H1 (cell line): ENCODE data around the gene OTUD5. TPM values are rescaled to one million over a fixed set of nuclear protein-coding genes. Genes with fewer than 3 reads are reported as not detected.

ENCODE experiments used
- CTCF ChIA-PET: fragments of 300-600 bp; sonication (Branson Sonifier 250); formaldehyde crosslinking; loops from one replicate; lab custom pipeline; 2021; ENCODE audit not compliant: partially characterized antibody; lab: Charles Lee
- POLR2A ChIA-PET: fragments of 300-600 bp; sonication (Branson Sonifier 250); formaldehyde crosslinking; loops from one replicate; lab custom pipeline; 2021; ENCODE audit warnings: inconsistent platforms; ENCODE audit not compliant: partially characterized antibody; lab: Charles Lee
- DNase-seq, 2 experiments: peaks; one replicate each; pipeline versions ENCODE4 v3.0.0 to v3.0.0-alpha.2; 2010 to 2022; ENCODE audit warnings: low spot score in 2 of 2, low read depth in 1 of 2, mixed read lengths in 1 of 2
- FAIRE-seq: peaks from 2 replicates; lab custom pipeline; 2011; peaks lifted over from hg19 to GRCh38; lab: Jason Lieb, UNC
- H2AFZ ChIP-seq: 2 replicates; pipeline ENCODE4 v1.8.1; 2012; ENCODE audit warnings: low read length, inconsistent platforms
- H2AK5ac ChIP-seq: 2 replicates; pipeline ENCODE4 v1.6.1; 2013; ENCODE audit warnings: low read depth, low read length
- H2BK120ac ChIP-seq: replicated peaks from 2 replicates; pipeline ENCODE3; 2013; ENCODE audit warnings: low read depth, low read length, inconsistent platforms
- H2BK12ac ChIP-seq: 2 replicates; pipeline ENCODE4 v1.6.1; 2013; ENCODE audit warnings: low read depth, low read length
- H2BK15ac ChIP-seq: 2 replicates; pipeline ENCODE4 v1.6.1; 2013; ENCODE audit warnings: low read length
- H2BK20ac ChIP-seq: 2 replicates; pipeline ENCODE4 v1.6.1; 2013; ENCODE audit warnings: low read length
- H2BK5ac ChIP-seq: 2 replicates; pipeline ENCODE4 v1.6.1; 2013; ENCODE audit warnings: low read depth, low read length
- H3K14ac ChIP-seq: 2 replicates; pipeline ENCODE4 v1.6.1; 2013; ENCODE audit warnings: inconsistent platforms; ENCODE audit not compliant: insufficient read length
- H3K18ac ChIP-seq: 2 replicates; pipeline ENCODE4 v1.6.1; 2013; ENCODE audit warnings: low read length; ENCODE audit errors: extremely low read depth
- H3K23ac ChIP-seq: 2 replicates; pipeline ENCODE4 v1.6.1; 2013; ENCODE audit warnings: inconsistent platforms; ENCODE audit not compliant: insufficient read length
- H3K23me2 ChIP-seq: 2 replicates; pipeline ENCODE4 v1.6.1; 2013; ENCODE audit warnings: low read depth, low read length
- H3K27ac ChIP-seq: 2 replicates; pipeline ENCODE4 v1.6.1; 2011; ENCODE audit warnings: low read depth, low read length, inconsistent platforms
- H3K27me3 ChIP-seq, 4 experiments: replicated peaks in 1 of 4; 1 replicate in 1 of 4; 2 replicates in 3 of 4; pipeline versions ENCODE4 v1.6.1 to v1.8.1; 2011 to 2013; ENCODE audit warnings: low read length in 3 of 4, mild to moderate bottlenecking in 3 of 4, inconsistent platforms in 2 of 4, mixed read lengths in 2 of 4, moderate library complexity in 1 of 4; ENCODE audit not compliant: control insufficient read depth in 3 of 4, insufficient read depth in 3 of 4; ENCODE audit errors: extremely low read depth in 1 of 4
- H3K36me3 ChIP-seq, 4 experiments: 2 replicates each; pipeline versions ENCODE4 v1.6.1 to v1.8.1; 2011 to 2013; ENCODE audit warnings: mild to moderate bottlenecking in 4 of 4, low read length in 3 of 4, moderate library complexity in 2 of 4, control low read depth in 1 of 4, inconsistent platforms in 1 of 4; ENCODE audit not compliant: insufficient read depth in 4 of 4, control insufficient read depth in 2 of 4
- H3K4ac ChIP-seq: replicated peaks from 2 replicates; pipeline ENCODE3; 2013; ENCODE audit warnings: low read length, low read depth, mixed read lengths, inconsistent platforms; ENCODE audit not compliant: insufficient read length
- H3K4me1 ChIP-seq, 4 experiments: replicated peaks in 1 of 4; 1 replicate in 1 of 4; 2 replicates in 3 of 4; pipeline versions ENCODE4 v1.6.1 to v1.8.1; 2011 to 2013; ENCODE audit warnings: low read length in 3 of 4, inconsistent platforms in 2 of 4, mixed read lengths in 1 of 4; ENCODE audit not compliant: insufficient read depth in 4 of 4, control insufficient read depth in 3 of 4
- H3K4me2 ChIP-seq, 2 experiments: 2 replicates each; pipeline versions ENCODE4 v1.6.1 to v1.8.1; 2011 to 2013; ENCODE audit warnings: low read depth in 2 of 2, low read length in 2 of 2, control low read depth in 1 of 2, inconsistent platforms in 1 of 2, mild to moderate bottlenecking in 1 of 2; ENCODE audit not compliant: insufficient read depth in 1 of 2
- H3K4me3 ChIP-seq, 4 experiments: fragments of 200-600, 300-600 bp in 1 of 4; sonication (generic), shearing (Covaris generic), sonication (Bioruptor Twin) in 1 of 4; 2 replicates each; pipeline versions ENCODE4 v1.5.1 to v1.8.1; 2011 to 2016; ENCODE audit warnings: low read length in 4 of 4, low read depth in 3 of 4, control low read depth in 2 of 4, inconsistent platforms in 2 of 4, mild to moderate bottlenecking in 2 of 4, mixed read lengths in 1 of 4, moderate library complexity in 1 of 4; ENCODE audit not compliant: insufficient read depth in 2 of 4; ENCODE audit errors: extremely low read depth in 1 of 4
- H3K56ac ChIP-seq: replicated peaks from 2 replicates; pipeline ENCODE3; 2013; ENCODE audit warnings: low read depth, mild to moderate bottlenecking, mixed read lengths, low read length, inconsistent platforms; ENCODE audit not compliant: insufficient read length
- H3K79me1 ChIP-seq: 2 replicates; pipeline ENCODE4 v1.6.1; 2013; ENCODE audit warnings: low read depth, low read length, control low read depth
- H3K79me2 ChIP-seq, 2 experiments: 2 replicates each; pipeline versions ENCODE4 v1.6.1 to v1.8.1; 2012 to 2013; ENCODE audit warnings: low read length in 2 of 2, mild to moderate bottlenecking in 2 of 2, inconsistent platforms in 1 of 2; ENCODE audit not compliant: insufficient read depth in 2 of 2, control insufficient read depth in 1 of 2
- H3K9ac ChIP-seq, 4 experiments: replicated peaks in 1 of 4; 1 replicate in 1 of 4; 2 replicates in 3 of 4; pipeline versions ENCODE4 v1.6.1 to v1.8.1; 2011 to 2013; ENCODE audit warnings: low read depth in 3 of 4, low read length in 3 of 4, control low read depth in 2 of 4, mild to moderate bottlenecking in 2 of 4, moderate library complexity in 2 of 4, inconsistent platforms in 1 of 4; ENCODE audit errors: extremely low read depth in 1 of 4
- H3K9me3 ChIP-seq, 2 experiments: 2 replicates each; pipeline versions ENCODE4 v1.6.1 to v1.8.1; 2012 to 2013; ENCODE audit warnings: mild to moderate bottlenecking in 2 of 2, moderate library complexity in 2 of 2, control low read depth in 1 of 2, inconsistent platforms in 1 of 2, low read depth in 1 of 2, low read length in 1 of 2, mixed read lengths in 1 of 2; ENCODE audit not compliant: insufficient read depth in 2 of 2
- H4K20me1 ChIP-seq, 2 experiments: replicated peaks in 1 of 2; 2 replicates each; pipeline versions ENCODE3 to v1.8.1; 2011 to 2013; ENCODE audit warnings: inconsistent platforms in 2 of 2, low read length in 2 of 2, mild to moderate bottlenecking in 1 of 2; ENCODE audit not compliant: insufficient read depth in 2 of 2, control insufficient read depth in 1 of 2
- H4K5ac ChIP-seq: 2 replicates; pipeline ENCODE4 v1.6.1; 2013; ENCODE audit warnings: low read length, low read depth, mixed read lengths, inconsistent platforms; ENCODE audit not compliant: insufficient read length
- H4K8ac ChIP-seq: 2 replicates; pipeline ENCODE4 v1.8.0; 2013; ENCODE audit warnings: mild to moderate bottlenecking, moderate library complexity, low read length, inconsistent platforms; ENCODE audit not compliant: insufficient read depth; ENCODE audit errors: extremely low read depth
- H4K91ac ChIP-seq: replicated peaks from 2 replicates; pipeline ENCODE3; 2013; ENCODE audit warnings: low read length, mixed read lengths, inconsistent platforms; ENCODE audit not compliant: insufficient read length
- FOSL1 ChIP-seq: IDR thresholded peaks from 2 replicates; pipeline ENCODE4 v1.6.1; 2011; ENCODE audit warnings: mild to moderate bottlenecking, low read depth, low read length, moderate library complexity; ENCODE audit not compliant: insufficient read depth
- JUND ChIP-seq: IDR thresholded peaks from 2 replicates; pipeline ENCODE4 v1.6.1; 2011; ENCODE audit warnings: mild to moderate bottlenecking, improper control_type of control experiment, low read length
- WGBS, 2 experiments: shearing (Covaris generic) in 1 of 2; methylation state at CpG; one replicate each; pipeline versions ENCODE4 v1.1.6 to v1.1.7; 2013 to 2015; ENCODE audit warnings: low lambda C conversion rate in 2 of 2, mixed read lengths in 2 of 2, inconsistent platforms in 1 of 2, low coverage in 1 of 2, missing lambda C conversion rate in 1 of 2; ENCODE audit not compliant: insufficient replicate concordance in 2 of 2, insufficient coverage in 1 of 2, insufficient read length in 1 of 2; ENCODE audit errors: extremely low coverage in 1 of 2, missing lambda C conversion rate in 1 of 2; 5-methylcytosine and 5-hydroxymethylcytosine counted together
- polyA plus RNA-seq, 7 experiments: library from polyadenylated mRNA; depleted of rRNA in 3 of 7; stranded (reverse) in 5 of 7; unstranded in 2 of 7; fragments of >200 nt in 5 of 7; fragments of 200-250 nt in 2 of 7; gene quantifications; 1 replicate in 5 of 7; 2 replicates in 1 of 7; 4 replicates in 1 of 7; pipeline versions ENCODE4 v1.2.1 to v1.2.3, GENCODE V29; 2011 to 2013; ENCODE audit warnings: missing spikeins in 2 of 7, mixed read lengths in 2 of 7
- total RNA-seq: library from RNA; stranded (reverse); fragmentation: NEBNext Ultra II Directional; extraction: Animal tissue kit (Norgen Biotek cat#: 25700); gene quantifications from 2 replicates; pipeline ENCODE4 v1.2.1, GENCODE V29; 2021

Gene OTUD5
- total and polyA plus RNA-seq, 2 of the 8 experiments (the other 6 are each of a cell fraction or from before 2014, with no cell fraction given): 46.3 to 53.5 TPM

DNA sequence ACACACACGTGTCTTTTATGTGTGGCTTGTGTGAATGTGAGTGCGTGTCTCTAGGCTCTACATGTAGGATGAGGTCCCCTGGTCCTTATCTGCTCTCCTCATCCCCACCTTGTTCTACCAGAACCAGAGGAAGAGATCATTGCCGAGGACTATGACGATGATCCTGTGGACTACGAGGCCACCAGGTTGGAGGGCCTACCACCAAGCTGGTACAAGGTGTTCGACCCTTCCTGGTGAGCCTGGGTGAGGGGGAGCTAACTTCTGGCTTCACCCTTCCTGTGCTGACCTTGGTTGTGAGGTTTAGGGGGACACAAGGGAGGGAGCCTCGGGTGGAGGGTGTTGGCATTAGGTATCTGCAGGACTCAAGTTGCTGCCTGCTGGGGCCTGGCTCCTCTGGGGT is 56.3 kb downstream of the OTUD5 start:
- Histone ChIP-seq H2BK20ac (no peak overlapping the region), H3K18ac (no peak overlapping the region), H3K9ac (no peak overlapping the region), H2BK15ac (no peak overlapping the region), H3K23me2 (peaks cover 5% of the 10 kb centered on the region), H2BK120ac (no peak overlapping the region), H3K9me3 (no peaks in the 10 kb centered on the region), H4K8ac (no peak overlapping the region), H3K4me1 (peaks cover 0 to 6% (median 2%) of the 10 kb centered on the region in 4 experiments; a peak in 3 of 7 replicates), H3K4me3 (no peak overlapping the region), H2AFZ (no peak overlapping the region), H3K27me3 (no peaks in the 10 kb centered on the region), H3K23ac (no peak overlapping the region), H3K4me2 (no peak overlapping the region), H4K5ac (no peak overlapping the region), H3K36me3 (peaks cover 6 to 33% (median 16%) of the 10 kb centered on the region in 4 experiments; a peak in 6 of 8 replicates), H3K79me2 (peaks cover 0 to 19% of the 10 kb centered on the region in 2 experiments; a peak in 2 of 4 replicates), H3K4ac (no peak overlapping the region), H4K91ac (no peak overlapping the region), H3K14ac (no peak overlapping the region), H2BK12ac (no peak overlapping the region), H2BK5ac (no peak overlapping the region), H3K56ac (no peak overlapping the region), H2AK5ac (no peak overlapping the region), H3K79me1 (no peaks in the 10 kb centered on the region), H4K20me1 (peaks cover 6 to 7% of the 10 kb centered on the region in 2 experiments), H3K27ac (no peak overlapping the region)
- DNase-seq: no peak
- ChIA-PET POLR2A (interaction anchor here (0.9 to 30.9 kb wide), 5 partner anchors 8 to 92 kb away, joined by 3 to 572 read pairs (median 9); partner anchors contain the start of gene SLC35A2), CTCF (no interaction called here)
- no peak for FAIRE-seq
- TF ChIP-seq FOSL1 (no peak), JUND (no peak)
- 87% methylated on average over 7 of the region's 7 CpGs; no CpG with 5 or more reads in 1 of the 2 experiments for WGBS, 2 experiments
